Rectal smooth muscle tissue (tissue), 1 donor: Measurements from ENCODE around the gene NTSR2.

Experiments used
- H3K27ac ChIP-seq: one replicate; pipeline ENCODE4 v1.7.0; 2013; ENCODE audit warnings: low read depth, low read length, inconsistent platforms
- H3K27me3 ChIP-seq: one replicate; pipeline ENCODE4 v1.7.0; 2013; ENCODE audit warnings: low read length; ENCODE audit not compliant: control insufficient read depth, insufficient read depth
- H3K36me3 ChIP-seq: one replicate; pipeline ENCODE4 v1.7.0; 2013; ENCODE audit warnings: low read length; ENCODE audit not compliant: control insufficient read depth, insufficient read depth
- H3K4me1 ChIP-seq: one replicate; pipeline ENCODE4 v1.7.0; 2013; ENCODE audit warnings: low read length; ENCODE audit not compliant: control insufficient read depth, insufficient read depth
- H3K4me3 ChIP-seq: one replicate; pipeline ENCODE4 v1.7.0; 2013; ENCODE audit warnings: low read length
- H3K9ac ChIP-seq: one replicate; pipeline ENCODE4 v1.7.0; 2013; ENCODE audit warnings: low read length

The NTSR2 gene, protein sequence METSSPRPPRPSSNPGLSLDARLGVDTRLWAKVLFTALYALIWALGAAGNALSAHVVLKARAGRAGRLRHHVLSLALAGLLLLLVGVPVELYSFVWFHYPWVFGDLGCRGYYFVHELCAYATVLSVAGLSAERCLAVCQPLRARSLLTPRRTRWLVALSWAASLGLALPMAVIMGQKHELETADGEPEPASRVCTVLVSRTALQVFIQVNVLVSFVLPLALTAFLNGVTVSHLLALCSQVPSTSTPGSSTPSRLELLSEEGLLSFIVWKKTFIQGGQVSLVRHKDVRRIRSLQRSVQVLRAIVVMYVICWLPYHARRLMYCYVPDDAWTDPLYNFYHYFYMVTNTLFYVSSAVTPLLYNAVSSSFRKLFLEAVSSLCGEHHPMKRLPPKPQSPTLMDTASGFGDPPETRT

DNA sequence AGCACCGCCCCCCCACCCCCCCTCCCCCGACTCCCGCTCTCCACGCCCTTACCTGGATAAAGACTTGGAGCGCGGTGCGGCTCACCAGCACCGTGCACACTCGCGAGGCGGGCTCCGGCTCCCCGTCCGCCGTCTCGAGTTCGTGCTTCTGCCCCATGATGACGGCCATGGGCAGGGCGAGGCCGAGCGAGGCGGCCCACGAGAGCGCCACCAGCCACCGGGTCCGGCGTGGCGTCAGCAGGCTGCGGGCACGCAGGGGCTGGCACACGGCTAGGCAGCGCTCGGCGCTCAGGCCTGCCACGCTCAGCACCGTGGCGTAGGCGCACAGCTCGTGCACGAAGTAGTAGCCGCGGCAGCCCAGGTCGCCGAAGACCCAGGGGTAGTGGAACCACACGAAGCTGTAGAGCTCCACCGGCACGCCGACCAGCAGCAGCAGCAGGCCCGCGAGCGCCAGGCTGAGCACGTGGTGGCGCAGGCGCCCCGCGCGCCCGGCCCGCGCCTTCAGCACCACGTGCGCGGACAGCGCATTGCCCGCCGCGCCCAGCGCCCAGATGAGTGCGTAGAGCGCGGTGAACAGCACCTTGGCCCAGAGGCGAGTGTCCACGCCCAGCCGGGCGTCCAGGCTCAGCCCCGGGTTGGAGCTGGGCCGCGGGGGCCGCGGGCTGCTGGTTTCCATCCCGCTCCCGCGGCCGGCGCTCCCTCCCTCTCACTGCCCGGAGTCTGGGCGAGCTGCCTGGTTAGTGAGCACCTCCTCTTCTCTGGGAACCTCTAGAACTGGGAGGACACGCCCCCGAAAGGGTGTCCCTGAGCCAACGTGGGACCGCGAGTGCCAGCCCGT, at the start of gene NTSR2:
TSS of gene NTSR2 (minus strand) at position 742 of the 838 bp plus-strand sequence. CDS start at position 676, 66 bp downstream.
- Histone ChIP-seq H3K4me1 (no peaks in the 10 kb centered on the region), H3K27me3 (no peaks in the 10 kb centered on the region), H3K27ac (no peak within 1 kb of the TSS), H3K4me3 (no peak within 1 kb of the TSS), H3K36me3 (no peaks in the 10 kb centered on the region), H3K9ac (no peak within 1 kb of the TSS)

DNA sequence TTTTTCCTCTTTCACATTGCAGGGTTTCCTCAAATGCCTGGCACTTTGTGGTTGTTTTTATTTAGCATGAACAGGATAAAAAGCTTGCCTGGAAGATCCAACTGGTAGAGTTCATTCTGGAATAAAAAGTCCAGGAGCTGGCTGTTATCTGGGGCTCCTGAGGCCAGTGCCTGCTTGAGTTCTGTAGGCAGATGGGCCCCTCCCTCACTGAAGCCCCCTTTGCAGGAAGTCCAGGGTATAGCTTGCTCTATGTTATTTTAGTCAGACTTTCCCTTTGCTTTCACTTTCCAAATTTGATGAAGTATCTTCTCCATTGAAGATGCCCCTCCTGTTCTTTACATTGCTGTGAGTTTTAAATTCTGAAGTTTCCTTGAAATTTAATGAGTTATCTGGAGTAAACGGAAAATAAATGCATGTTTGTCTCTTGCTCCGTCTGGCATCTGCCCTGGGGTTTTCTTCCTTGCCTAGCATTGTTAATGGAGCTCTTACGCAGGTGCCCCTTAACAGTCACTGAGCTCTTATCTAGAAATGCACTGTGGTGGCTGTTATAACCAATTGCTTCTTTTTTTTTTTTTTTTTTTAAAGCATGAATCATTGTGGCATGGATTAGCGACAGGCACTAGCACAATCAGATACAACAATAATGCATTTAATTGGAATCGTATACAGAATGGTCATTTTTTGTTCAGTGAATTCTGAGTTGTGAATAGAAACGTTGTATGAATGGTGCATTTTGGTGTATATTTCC, 49.4 kb upstream of the NTSR2 start:
- Histone ChIP-seq H3K27ac (no peak overlapping the region), H3K27me3 (no peaks in the 10 kb centered on the region), H3K4me3 (no peak overlapping the region), H3K9ac (no peak overlapping the region), H3K4me1 (no peaks in the 10 kb centered on the region), H3K36me3 (no peaks in the 10 kb centered on the region)

DNA sequence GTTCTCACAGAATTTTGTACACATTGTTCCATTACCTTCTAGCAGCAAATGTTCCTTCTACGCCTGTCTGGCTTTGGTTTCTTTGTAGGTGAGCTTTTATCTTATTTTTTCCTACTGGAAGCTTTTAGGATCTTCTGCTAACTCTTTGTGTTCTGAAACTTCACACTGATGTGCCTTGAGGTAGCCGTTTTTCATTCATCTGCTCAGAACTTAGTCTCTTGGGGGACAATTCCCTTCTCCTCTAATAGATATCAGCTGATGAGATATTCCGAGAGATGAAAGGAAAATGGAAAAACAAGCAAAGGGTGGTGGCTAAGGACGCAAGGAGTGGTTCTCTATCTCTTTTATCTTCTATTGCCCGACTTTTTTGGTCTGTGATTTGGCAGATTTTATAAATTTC, 48.6 kb upstream of the NTSR2 start:
- Histone ChIP-seq H3K4me1 (no peaks in the 10 kb centered on the region), H3K27me3 (no peaks in the 10 kb centered on the region), H3K4me3 (no peak overlapping the region), H3K9ac (no peak overlapping the region), H3K36me3 (no peaks in the 10 kb centered on the region), H3K27ac (no peak overlapping the region)

DNA sequence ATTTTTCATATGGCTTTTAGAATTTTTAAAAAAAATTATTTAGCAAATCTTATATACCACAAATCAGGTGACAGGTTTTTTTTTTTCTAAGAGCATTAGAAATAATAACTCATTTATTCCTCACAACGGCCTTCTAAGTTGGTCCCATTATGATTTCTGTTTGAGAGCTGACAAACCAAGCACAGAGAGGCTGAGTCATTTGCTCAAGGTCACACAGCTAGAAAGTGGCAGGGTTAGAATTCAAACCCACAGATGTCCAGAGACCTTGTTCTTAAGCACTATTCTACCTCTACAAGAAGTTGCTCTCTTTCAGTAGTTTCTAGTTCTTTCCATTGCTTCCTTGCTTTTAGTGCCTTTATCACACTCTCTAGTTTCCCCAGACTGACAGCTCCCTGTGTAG, 47.6 kb upstream of the NTSR2 start:
- H3K27ac ChIP-seq: no peak overlapping the region
- H3K36me3 ChIP-seq: no peaks in the 10 kb centered on the region
- no peak overlapping the region for H3K4me3 ChIP-seq
- H3K4me1 ChIP-seq: no peaks in the 10 kb centered on the region
- no peak overlapping the region for H3K9ac ChIP-seq
- H3K27me3 ChIP-seq: no peaks in the 10 kb centered on the region

DNA sequence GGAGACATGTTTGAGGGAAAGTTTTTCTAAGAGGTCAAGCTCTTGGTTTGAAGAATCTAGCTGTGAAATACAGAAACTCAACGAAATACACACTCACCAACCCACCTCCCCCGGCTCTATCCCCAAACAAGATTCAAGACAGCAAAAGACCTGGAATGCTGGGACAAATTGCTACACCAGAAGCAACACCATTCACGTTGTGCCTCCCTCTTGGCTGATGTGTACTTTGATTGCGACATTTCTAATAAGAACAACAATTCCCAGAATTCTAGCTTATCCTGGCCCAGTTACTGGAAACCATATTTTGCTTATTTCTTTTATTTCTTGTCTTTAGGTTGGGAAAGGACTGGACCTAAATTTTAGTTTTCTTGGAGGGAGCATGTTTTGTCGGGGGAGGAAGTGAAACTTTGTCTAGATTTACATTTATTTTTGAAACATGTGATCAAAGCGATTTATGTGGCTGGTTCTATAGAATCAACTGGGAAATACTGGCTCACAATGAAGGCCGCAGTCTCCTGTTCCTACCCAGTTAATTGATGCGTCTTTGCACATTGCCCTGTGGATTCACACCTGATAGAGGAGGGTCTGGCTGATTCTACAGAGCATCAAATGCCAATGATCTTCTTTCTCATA, 46.8 kb upstream of the NTSR2 start:
- Histone ChIP-seq H3K4me3 (no peak overlapping the region), H3K36me3 (no peaks in the 10 kb centered on the region), H3K9ac (no peak overlapping the region), H3K27me3 (no peaks in the 10 kb centered on the region), H3K27ac (no peak overlapping the region), H3K4me1 (no peaks in the 10 kb centered on the region)

DNA sequence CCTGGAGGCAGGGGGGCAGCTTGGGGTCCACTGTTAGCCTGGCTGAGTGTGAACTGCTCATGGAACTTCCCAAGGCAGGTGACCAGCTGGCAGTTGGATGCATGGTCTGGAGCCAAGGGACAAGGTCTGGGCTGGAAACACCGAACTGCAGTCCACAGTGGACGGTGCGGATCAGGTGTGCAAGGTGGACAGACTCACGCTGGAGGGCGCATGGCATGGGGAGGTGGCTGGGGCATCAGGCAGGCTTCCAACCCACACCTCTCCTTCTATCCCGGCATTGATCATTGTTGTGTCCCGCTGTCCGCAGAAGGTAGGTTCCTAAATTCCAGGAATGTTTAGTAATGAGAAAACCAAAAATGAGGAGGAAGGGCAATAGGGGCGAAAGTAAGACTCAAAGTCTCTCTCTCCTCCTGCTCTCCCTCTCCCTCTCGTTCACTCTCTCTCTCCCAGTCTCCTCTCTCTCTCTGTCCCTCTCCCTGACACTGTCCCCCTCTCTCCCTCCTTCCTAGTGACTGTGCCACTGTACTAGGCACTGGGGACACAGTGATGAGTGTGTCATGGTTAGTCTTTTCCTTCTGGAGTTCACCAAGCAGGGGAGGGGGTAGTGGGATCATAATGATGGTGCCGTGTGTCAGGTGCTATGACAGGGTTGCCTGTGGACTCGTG, 46.1 kb upstream of the NTSR2 start:
- Histone ChIP-seq H3K4me3 (no peak overlapping the region), H3K27me3 (no peaks in the 10 kb centered on the region), H3K36me3 (no peaks in the 10 kb centered on the region), H3K9ac (no peak overlapping the region), H3K4me1 (peaks cover under 1% of the 10 kb centered on the region), H3K27ac (no peak overlapping the region)

DNA sequence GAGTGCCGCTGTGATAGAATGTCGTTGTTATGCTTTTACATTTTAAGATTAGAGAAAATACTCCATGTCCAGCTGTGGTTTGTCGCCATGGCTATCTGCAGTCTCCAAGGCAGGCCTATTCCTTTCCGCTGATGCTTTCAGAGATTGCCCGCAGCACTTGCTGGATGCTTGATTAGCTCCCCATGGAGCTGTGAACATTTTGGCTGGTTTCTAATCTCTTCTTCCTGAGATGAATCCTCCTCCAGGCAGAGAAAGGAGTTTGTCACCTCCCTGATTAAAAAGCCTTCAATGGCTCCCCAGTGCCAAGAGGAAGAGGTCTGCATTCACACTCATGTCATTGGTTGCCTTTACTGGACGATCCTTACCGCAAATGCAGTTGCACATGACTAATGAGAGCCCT, 43.8 kb upstream of the NTSR2 start:
- H3K27ac ChIP-seq: no peak overlapping the region
- peaks cover 15% of the 10 kb centered on the region for H3K4me1 ChIP-seq
- H3K4me3 ChIP-seq: no peak overlapping the region
- H3K36me3 ChIP-seq: no peaks in the 10 kb centered on the region
- no peak overlapping the region for H3K9ac ChIP-seq
- H3K27me3 ChIP-seq: no peaks in the 10 kb centered on the region

DNA sequence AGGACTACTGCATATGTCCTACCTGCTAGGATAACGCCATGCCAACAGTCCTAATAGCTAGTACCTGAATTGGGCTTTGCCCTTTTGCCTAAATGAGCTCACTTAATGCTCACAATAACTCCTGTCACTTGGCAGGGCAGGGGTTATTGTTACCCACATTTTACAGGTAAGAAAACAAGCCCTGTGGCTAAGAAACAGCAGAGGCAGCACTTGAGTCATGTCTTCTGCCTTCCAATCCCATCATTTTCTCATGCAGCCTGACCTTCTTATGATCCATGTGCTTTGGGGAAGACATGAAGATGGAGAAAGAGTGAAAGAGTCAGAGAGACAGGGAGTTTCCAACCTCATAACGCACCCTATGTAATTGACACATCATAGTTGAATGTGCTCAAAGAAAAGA, 42.9 kb upstream of the NTSR2 start:
- H3K4me3 ChIP-seq: no peak overlapping the region
- no peaks in the 10 kb centered on the region for H3K27me3 ChIP-seq
- H3K9ac ChIP-seq: no peak overlapping the region

DNA sequence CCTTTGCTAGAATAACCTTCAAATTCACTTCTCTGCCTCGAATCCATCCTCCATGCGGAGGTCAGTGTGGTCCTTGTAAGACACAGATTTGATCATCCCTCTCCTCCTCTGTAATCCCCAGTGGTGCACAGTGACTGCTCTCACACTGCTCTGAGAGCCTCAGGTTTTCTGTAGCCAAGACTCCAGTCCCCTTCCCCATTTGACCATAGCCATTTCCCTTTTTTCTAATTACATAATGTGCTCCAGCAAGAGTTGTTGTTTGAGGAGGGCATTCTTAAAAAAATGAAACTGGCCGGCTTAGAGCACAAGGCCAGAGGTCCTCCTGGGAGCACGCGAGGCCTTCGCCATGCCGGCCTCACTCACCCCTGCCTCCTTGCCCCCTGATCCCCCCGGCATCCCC, 41.8 kb upstream of the NTSR2 start:
- Histone ChIP-seq H3K36me3 (no peaks in the 10 kb centered on the region), H3K27ac (no peak overlapping the region), H3K9ac (no peak overlapping the region), H3K4me3 (no peak overlapping the region), H3K27me3 (no peaks in the 10 kb centered on the region), H3K4me1 (peaks cover 15% of the 10 kb centered on the region)

More for the DNA sequence above, 42.9 kb upstream of the NTSR2 start:
- Histone ChIP-seq H3K27ac (no peak overlapping the region), H3K36me3 (no peaks in the 10 kb centered on the region), H3K4me1 (peaks cover 15% of the 10 kb centered on the region)

DNA sequence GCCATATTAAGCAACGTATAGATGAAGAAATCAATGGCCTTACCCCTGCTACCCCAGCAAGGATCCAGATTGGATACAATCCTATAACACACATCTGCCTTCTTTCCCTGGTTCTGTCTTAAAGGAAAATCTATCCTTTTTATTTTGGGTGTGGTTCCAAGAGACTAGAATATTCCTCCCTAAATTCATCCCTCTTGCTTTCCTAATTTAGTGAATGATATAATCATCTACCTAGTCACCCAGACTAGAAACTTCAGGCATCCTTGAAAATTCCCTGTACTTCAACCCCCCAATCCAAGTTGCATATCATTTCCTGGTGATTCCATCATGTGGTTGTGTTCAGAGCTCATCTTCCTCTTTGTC, 41.3 kb upstream of the NTSR2 start:
- Histone ChIP-seq H3K27me3 (no peaks in the 10 kb centered on the region), H3K4me3 (no peak overlapping the region), H3K36me3 (no peaks in the 10 kb centered on the region), H3K9ac (no peak overlapping the region), H3K4me1 (peaks cover 15% of the 10 kb centered on the region), H3K27ac (no peak overlapping the region)

DNA sequence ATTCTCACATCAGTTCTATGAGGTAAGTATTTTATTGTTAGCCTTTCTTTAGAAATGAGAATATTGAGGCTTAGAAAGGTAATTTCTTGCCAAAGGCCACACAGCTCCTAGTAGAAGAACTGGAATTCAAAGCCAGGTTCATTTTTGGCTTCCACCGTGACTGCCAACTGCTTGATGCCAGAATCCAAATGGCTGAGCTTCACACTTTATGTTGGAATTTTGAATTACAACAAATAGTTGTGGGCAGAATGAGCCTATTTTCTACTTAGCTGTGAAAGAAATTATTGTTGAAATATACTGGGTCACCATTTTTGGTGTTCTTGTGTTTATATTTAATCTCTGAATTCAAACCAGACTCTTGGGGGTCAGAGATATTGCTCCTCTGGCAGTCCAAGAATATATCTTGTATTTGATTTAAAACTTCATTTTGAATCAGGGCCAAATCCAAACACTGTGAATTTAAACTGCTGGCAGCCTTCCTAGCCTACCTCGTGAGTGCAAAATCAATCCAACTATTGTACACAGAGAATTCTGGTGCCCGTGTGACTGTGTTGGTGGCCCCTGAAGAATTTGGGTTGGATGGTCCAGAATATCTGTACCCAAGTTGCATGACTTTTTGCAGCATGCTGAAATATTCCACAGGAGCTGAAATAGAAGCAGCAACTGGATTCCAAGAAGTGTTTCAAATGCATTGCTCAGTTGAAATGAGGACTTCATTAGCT, 40.8 kb upstream of the NTSR2 start:
- no peaks in the 10 kb centered on the region for H3K27me3 ChIP-seq
- no peak overlapping the region for H3K9ac ChIP-seq
- peaks cover 15% of the 10 kb centered on the region for H3K4me1 ChIP-seq
- no peaks in the 10 kb centered on the region for H3K36me3 ChIP-seq
- no peak overlapping the region for H3K4me3 ChIP-seq
- H3K27ac ChIP-seq: peak overlapping the region; percentile 53
